HG02642 (cell line): ENCODE results near the gene AFP.
A peak's percentile ranks its signal among the peaks of the same experiment; 100 is the strongest.

ENCODE experiments used
- ATAC-seq: cut with Tn5 transposase; IDR thresholded peaks from one replicate; pipeline ENCODE4 v1.9.1; 2021; ENCODE audit warnings: mild to moderate bottlenecking; ENCODE audit not compliant: unreplicated experiment, poor library complexity

Gene AFP

GRCh38 chr4:73436674-73437557 is 895 bp downstream of the AFP start:
- ATAC-seq = no peak

- ATAC-seq = no peak
These were observed 1.5 kb downstream of the AFP start for GRCh38 chr4:73437558-73437956.

- ATAC-seq = no peak
These were observed 2.0 kb downstream of the AFP start for GRCh38 chr4:73438048-73438447.

GRCh38 chr4:73438582-73439215 is 2.7 kb downstream of the AFP start:
- ATAC-seq = no peak

- ATAC-seq = no peak
These were observed 3.4 kb downstream of the AFP start for GRCh38 chr4:73439445-73439844.

DNA sequence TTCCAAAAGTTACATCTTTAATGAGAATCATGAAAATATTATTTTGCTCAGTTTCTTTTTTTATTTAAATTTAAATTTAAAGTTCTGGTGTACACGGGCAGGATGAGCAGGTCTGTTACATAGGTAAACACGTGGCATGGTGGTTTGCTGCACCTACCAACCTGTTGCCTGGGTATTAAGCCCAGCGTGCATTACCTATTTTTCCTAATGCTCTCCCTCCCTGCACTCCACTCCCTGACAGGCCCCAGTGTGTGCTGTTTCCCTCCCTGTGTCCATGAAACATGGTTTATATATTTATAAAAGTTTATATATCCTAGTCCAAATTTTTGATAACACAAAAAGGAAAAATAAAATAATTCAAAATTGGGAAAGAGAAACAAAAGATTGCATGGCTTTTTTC is 4.0 kb downstream of the AFP start:
- ATAC-seq = no peak

DNA sequence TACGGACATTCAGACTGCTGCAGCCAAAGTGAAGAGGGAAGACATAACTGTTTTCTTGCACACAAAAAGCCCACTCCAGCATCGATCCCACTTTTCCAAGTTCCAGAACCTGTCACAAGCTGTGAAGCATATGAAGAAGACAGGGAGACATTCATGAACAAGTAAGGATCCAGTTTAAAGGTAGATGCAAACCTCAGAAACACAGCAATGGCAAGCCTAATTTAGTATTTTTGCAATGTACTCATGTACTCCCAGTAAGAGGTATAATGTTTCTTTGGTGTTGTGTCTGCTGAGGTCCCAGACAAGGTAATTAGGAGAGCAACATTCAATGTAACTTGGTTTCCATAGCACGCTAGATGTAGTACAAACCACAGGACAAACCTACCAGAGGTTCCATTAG is 4.6 kb downstream of the AFP start:
- no peak for ATAC-seq

DNA sequence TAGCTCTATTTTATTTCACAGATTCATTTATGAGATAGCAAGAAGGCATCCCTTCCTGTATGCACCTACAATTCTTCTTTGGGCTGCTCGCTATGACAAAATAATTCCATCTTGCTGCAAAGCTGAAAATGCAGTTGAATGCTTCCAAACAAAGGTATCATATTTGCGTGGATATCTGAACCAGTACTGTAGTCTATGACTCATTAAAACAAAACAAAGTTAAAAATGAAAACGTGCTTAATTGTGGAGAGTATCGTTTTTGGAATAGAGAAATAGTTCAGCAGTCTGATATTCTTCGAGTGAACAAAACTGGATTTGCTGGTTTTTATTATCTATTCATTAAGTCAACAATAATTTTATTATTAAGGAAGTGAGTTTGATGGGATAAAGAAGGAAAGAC is 6.3 kb downstream of the AFP start:
- no peak for ATAC-seq

GRCh38 chr4:73443224-73443623 is 7.2 kb downstream of the AFP start:
- ATAC-seq = no peak

- ATAC-seq = no peak
These were observed 9.6 kb downstream of the AFP start for GRCh38 chr4:73445383-73446335.

GRCh38 chr4:73446336-73446938 is 10.4 kb downstream of the AFP start:
- ATAC-seq = peak; percentile 99

DNA sequence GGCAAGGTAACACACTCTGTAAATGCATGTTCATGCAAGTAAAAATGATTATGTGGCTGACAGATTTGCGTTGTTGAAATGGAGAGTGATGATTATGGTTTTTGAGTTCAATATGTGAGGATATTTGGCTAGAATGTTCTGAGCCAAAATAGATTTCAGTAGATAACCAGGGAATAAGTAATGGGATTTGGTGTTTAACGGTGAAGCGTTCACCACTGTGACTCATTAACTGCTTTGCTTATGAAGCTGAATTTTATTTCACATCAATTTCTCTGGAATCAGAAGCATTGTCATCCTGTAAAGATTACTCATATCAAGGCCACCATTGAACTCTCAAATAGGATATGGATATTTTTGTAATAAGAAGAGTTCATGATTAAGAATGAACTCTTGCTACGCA is 11.7 kb downstream of the AFP start:
- ATAC-seq = no peak

- ATAC-seq = no peak
These were observed 12.6 kb downstream of the AFP start for GRCh38 chr4:73448448-73449203.

- no peak for ATAC-seq
These were observed 14.5 kb downstream of the AFP start for GRCh38 chr4:73450398-73451004.

DNA sequence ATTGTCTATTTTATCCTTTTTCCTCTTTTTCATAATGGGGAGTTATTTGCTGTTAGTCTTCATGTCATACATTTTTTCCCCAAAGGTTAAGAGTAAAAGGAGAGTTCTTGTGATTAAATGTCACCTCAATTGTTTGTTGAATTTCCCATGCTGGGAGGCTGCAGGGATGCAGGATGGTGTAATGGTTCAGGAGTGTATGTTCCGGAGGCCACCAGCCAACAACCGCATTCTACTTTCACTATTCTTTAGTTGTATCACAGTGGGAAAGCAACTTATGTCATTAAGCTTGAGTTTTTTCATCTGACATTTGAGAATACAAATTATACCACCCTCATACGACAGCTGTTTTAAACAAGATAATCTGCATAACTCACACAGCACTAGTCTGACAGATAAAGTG is 15.4 kb downstream of the AFP start:
- no peak for ATAC-seq

DNA sequence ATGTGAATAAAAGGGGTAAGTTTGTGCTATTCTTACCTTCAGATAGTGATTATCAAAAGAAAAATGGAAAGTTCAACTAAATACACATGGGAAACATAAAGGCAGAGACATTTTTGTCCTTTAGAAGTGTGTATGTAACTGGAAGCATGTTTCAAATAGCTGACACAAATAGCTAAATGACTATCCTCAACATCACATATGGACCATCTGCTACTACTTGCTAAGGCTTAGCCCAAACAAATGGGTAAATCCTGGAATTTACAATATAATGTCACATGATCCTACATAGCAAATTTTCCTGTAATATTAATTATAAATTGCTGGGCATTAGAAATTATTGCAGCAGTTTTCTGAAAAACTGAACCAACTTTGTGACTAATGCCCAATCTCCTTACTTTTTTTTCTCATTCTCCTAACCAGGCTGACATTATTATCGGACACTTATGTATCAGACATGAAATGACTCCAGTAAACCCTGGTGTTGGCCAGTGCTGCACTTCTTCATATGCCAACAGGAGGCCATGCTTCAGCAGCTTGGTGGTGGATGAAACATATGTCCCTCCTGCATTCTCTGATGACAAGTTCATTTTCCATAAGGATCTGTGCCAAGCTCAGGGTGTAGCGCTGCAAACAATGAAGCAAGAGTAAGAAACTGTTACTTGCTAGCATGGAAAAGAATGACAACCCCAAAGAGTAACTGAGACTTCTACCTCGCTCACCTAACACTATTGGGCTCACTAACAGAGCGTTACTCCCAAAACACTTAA is 16.1 kb downstream of the AFP start:
- ATAC-seq = no peak

GRCh38 chr4:73452953-73453700 is 17.1 kb downstream of the AFP start:
- ATAC-seq = no peak

- ATAC-seq = no peak
These were observed 17.6 kb downstream of the AFP start for GRCh38 chr4:73453701-73454005.
